SK-N-MC (cell line): ENCODE results near the gene ATXN7L1.

Experiments
- EZH2 ChIP-seq: fragments of 200-600 bp; sonication (generic); IDR thresholded peaks from one replicate; pipeline ENCODE4 v1.6.1; 2017; ENCODE audit warnings: antibody characterized with exemption
- FOXP2 ChIP-seq: optimal IDR thresholded peaks from 2 replicates; pipeline ENCODE3; 2011; ENCODE audit warnings: mild to moderate bottlenecking, moderate library complexity; ENCODE audit not compliant: insufficient read depth; ENCODE audit errors: extremely low read length, control extremely low read depth
- POLR2AphosphoS5 ChIP-seq: IDR thresholded peaks from 2 replicates; pipeline ENCODE4 v1.6.1; 2012; ENCODE audit warnings: mild to moderate bottlenecking, low read depth, low read length, borderline replicate concordance

- TF ChIP-seq POLR2AphosphoS5: no peak
- TF ChIP-seq EZH2: no peak
- TF ChIP-seq FOXP2: no peak
Observed at GRCh38 chr7:105721571-105722104, 154.8 kb downstream of the ATXN7L1 start.
